Measurements from ENCODE around the gene CD3G.

DNA sequence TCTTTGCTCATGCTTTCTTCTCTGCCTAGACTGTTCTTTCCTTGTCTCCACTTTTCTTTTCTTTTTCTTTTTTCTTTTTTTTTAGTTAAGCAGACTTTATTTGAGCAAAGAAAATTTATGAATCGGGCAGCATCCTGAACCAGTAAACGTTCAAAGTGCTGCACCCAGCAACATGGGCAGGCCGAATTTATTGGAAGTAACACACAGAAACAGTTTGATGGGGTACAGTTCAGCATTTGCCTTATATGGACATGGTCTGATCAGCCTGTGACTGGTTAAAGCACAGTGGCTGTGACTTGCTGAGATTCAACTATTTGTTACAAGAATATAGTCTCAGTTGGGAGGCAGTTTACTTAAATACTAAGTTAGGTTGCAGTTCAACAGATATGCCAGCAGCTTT is 23.6 kb upstream of the CD3G start:
- TF ChIP-seq, protein P1, sequence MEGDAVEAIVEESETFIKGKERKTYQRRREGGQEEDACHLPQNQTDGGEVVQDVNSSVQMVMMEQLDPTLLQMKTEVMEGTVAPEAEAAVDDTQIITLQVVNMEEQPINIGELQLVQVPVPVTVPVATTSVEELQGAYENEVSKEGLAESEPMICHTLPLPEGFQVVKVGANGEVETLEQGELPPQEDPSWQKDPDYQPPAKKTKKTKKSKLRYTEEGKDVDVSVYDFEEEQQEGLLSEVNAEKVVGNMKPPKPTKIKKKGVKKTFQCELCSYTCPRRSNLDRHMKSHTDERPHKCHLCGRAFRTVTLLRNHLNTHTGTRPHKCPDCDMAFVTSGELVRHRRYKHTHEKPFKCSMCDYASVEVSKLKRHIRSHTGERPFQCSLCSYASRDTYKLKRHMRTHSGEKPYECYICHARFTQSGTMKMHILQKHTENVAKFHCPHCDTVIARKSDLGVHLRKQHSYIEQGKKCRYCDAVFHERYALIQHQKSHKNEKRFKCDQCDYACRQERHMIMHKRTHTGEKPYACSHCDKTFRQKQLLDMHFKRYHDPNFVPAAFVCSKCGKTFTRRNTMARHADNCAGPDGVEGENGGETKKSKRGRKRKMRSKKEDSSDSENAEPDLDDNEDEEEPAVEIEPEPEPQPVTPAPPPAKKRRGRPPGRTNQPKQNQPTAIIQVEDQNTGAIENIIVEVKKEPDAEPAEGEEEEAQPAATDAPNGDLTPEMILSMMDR (IDR thresholded peaks at IDR 0.05; ENCODE audit: low read length) = no peak
- no peak for TF ChIP-seq EZH2phosphoT487 (IDR thresholded peaks at IDR 0.05; ENCODE audit: low read length)
